Measurements from ENCODE around the gene CNTNAP2.
"Not testable (repeated sequence)": the region's sequence is repeated elsewhere in the genome, so short reads cannot be mapped to it uniquely, and the experiment has no call there.

CNTNAP2 gene

GRCh38 chr7:146150153-146150552, 33.6 kb downstream of the CNTNAP2 start:
- no peak for DNase-seq

- no peak for DNase-seq
Measured at GRCh38 chr7:146172112-146172511, 55.5 kb downstream of the CNTNAP2 start.

GRCh38 chr7:146175716-146176115, 59.1 kb downstream of the CNTNAP2 start:
- no peak for DNase-seq

GRCh38 chr7:146176860-146177259, 60.3 kb downstream of the CNTNAP2 start:
- no peak for DNase-seq

- DNase-seq = no peak
Measured at GRCh38 chr7:146177301-146177700, 60.7 kb downstream of the CNTNAP2 start.

GRCh38 chr7:146185844-146186243, 69.2 kb downstream of the CNTNAP2 start:
- DNase-seq = no peak

- DNase-seq = not testable (repeated sequence)
Measured at GRCh38 chr7:146191428-146191827, 74.8 kb downstream of the CNTNAP2 start.

GRCh38 chr7:146201945-146202344, 85.3 kb downstream of the CNTNAP2 start:
- no peak for DNase-seq

- DNase-seq = no peak
Measured at GRCh38 chr7:146206270-146206669, 89.7 kb downstream of the CNTNAP2 start.

GRCh38 chr7:146208492-146208891, 91.9 kb downstream of the CNTNAP2 start:
- no peak for DNase-seq

- DNase-seq = no peak
Measured at GRCh38 chr7:146214842-146215241, 98.2 kb downstream of the CNTNAP2 start.

GRCh38 chr7:146216396-146217041, 99.9 kb downstream of the CNTNAP2 start:
- DNase-seq = no peak

GRCh38 chr7:146223851-146224250, 107.2 kb downstream of the CNTNAP2 start:
- DNase-seq = no peak

GRCh38 chr7:146232604-146233003, 116.0 kb downstream of the CNTNAP2 start:
- DNase-seq = no peak

GRCh38 chr7:146235195-146235594, 118.6 kb downstream of the CNTNAP2 start:
- DNase-seq = no peak

GRCh38 chr7:146242661-146243060, 126.1 kb downstream of the CNTNAP2 start:
- DNase-seq = no peak

GRCh38 chr7:146247991-146248390, 131.4 kb downstream of the CNTNAP2 start:
- DNase-seq = not testable (repeated sequence)

GRCh38 chr7:146248744-146249143, 132.1 kb downstream of the CNTNAP2 start:
- not testable (repeated sequence) for DNase-seq

GRCh38 chr7:146249272-146249671, 132.7 kb downstream of the CNTNAP2 start:
- no peak for DNase-seq

GRCh38 chr7:146255609-146256008, 139.0 kb downstream of the CNTNAP2 start:
- DNase-seq = no peak

- DNase-seq = no peak
Measured at GRCh38 chr7:146262527-146262926, 145.9 kb downstream of the CNTNAP2 start.

GRCh38 chr7:146276888-146277287, 160.3 kb downstream of the CNTNAP2 start:
- DNase-seq = no peak

GRCh38 chr7:146285418-146285817, 168.8 kb downstream of the CNTNAP2 start:
- DNase-seq = no peak

GRCh38 chr7:146290746-146291145, 174.1 kb downstream of the CNTNAP2 start:
- no peak for DNase-seq

- DNase-seq = no peak
Measured at GRCh38 chr7:146291900-146292299, 175.3 kb downstream of the CNTNAP2 start.

Measured in activated CD4-positive, alpha-beta T cell treated with anti-CD3 and anti-CD28 coated beads, Interleukin-2, Interleukin-6, amounts not matched to agents 100 ng/mL and 50 ng/mL, durations not matched to agents 16 hours and 8 hours (primary cell).